ENCODE data around the gene POLR2L.

POLR2L gene

DNA sequence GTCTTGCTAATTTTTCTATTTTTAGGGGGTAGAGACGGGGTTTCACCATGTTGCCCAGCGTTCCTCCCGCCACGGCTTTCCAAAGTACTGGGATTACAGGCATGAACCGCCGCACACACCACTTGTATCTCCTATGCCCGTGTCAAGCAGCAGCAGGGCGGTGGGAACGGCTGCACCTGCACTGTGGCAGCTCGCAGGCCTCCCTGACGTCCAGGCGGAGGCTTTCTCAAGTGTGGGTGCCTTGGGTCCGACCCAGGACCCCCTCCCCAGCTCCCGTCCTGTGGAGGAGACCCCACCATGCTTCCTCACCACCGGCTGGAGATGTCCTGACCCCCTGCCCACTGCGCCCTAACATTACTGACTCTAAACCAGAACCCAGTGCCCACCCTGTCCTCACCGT, 26.1 kb upstream of the POLR2L start:
- DNase-seq = peak; percentile 57

DNA sequence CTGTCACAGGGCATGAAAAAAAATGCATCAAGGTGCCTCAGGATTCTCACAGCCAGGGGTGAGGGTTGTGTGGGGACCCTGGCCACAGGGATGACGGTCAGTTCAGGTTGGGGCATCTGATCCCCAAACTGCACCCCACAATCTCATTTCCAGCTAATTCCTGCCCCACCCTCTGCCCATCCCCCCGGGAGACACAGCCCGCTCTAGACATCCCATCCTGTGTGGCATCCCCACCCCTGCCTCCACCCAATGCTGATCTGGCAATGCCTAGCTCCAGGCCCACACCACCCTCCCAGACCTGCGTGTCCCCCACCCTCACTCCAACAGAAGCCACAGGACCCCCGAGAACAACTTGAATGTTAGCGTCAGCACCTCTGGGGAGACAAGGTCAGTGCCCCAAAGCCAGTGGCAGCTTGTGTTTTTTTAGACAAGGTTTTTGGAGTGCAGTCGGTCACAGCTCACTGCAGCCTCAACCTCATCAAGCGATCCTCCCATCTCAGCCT, 25.6 kb upstream of the POLR2L start:
- DNase-seq = no peak

DNA sequence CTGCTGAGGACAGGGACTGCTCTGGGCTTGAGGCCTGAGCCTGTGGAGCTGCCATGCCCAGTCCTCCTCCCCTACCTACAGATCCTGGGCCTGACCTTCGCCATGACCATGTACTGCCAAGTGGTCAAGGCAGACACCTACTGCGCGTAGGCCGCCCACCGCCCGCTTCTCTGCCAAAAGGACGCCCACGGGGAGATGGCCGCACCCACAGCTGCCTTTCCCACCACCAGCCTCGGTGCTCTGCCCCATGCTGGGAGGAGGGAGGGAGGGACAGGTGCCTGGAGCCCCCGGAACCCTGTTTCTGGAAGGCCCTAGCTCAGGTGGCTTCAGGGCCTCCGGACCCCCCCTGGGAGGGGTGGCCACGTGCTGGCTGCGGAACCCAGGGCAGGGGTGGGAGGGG, 24.2 kb upstream of the POLR2L start:
- no peak for DNase-seq

DNA sequence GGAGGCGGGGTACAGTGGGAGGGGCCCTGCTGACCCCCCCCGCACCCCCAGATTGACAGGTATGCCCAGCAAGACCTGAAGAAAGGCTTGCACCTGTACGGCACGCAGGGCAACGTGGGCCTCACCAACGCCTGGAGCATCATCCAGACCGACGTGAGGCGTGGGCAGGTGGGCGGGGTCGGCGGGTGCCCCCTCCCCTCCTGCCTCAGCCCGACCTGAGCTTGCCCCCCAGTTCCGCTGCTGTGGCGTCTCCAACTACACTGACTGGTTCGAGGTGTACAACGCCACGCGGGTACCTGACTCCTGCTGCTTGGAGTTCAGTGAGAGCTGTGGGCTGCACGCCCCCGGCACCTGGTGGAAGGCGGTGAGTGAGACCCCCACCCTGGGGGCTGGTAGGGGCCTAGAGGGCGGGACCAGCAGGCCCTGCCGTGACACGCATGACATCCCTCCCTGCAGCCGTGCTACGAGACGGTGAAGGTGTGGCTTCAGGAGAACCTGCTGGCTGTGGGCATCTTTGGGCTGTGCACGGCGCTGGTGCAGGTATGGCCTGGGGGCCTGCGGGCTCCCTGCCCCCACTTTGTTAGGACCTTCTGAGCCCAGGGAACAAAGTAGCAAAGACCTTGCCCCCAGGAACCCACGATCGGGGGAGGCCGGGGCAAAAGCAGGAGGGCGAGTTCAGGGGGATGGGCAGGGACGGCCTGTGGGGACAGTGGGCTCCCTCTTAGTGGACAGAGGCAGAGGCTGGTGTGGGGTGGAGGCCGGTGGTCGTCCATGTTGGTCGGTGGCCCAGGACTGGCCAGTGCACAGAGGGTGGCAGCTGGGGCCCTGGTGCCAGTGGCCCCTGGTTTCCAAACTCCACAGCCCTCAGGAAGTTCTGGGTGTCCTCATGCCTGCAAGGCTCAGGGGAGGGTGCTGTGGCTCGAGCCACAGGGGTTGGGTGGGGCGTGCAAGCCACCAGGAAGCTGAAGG, 23.4 kb upstream of the POLR2L start:
- DNase-seq = no peak

DNA sequence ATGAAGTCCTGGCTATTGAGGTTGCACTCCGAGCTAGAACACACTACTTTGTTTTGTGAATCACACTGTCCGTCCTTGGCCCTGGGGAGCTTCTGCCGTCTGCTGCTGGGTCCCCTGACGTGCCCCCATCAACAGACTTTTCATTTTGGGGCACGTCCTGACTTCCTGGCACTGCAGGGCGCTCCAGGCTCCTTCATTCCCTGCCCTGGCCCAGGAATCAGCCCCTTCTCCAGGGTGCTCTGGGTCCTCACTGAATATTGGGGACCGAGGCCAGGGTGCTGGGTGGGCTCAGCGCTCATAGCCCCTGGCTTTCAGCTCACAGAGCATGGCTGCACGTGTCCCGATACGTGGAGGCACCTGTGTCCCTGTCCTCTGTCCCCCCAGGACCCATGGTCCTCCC, 22.6 kb upstream of the POLR2L start:
- no peak for DNase-seq

DNA sequence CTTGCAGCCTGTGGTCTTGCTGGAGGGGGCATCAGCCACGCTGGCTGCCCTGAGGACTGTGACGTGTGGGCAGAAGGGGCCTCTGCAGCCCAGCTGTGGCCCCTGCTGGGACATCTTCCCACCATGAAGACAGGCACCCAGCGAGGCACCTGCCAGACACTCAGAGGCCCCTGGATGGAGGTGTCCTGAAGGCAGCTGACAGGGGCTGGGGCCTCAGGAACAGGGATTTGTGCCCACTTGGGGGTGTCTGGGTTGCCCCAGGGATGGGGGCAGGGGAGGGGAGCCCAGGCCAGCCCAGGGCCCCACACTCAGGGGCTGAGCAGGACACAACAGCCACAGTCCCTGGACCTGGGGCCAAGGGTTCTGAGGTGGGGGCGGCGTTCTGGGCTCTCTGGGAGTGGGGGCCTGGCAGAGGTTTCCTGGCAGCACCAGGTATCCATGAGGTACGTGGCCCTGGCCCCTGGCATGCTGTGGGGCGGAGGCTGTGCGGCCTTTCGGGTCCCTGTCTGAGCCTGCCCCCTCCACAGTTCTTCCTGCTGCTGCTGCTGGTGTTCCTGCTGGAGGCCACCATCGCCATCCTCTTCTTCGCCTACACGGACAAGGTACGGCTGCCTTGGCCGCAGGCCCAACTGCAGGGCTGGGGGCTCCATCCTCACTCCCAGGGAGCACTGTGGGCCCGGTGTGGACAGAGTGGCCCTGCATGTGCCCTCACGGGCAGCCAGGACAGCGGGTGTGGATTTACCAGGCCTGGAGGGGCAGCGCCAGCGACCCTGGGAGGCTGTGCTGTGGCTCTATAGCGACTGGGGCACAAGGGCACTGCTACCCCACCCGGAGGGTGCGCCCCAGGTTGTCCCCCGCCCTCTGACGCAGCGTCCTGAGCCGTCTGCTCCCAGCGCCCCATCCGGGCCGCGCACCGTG, 21.8 kb upstream of the POLR2L start:
- no peak for DNase-seq

DNA sequence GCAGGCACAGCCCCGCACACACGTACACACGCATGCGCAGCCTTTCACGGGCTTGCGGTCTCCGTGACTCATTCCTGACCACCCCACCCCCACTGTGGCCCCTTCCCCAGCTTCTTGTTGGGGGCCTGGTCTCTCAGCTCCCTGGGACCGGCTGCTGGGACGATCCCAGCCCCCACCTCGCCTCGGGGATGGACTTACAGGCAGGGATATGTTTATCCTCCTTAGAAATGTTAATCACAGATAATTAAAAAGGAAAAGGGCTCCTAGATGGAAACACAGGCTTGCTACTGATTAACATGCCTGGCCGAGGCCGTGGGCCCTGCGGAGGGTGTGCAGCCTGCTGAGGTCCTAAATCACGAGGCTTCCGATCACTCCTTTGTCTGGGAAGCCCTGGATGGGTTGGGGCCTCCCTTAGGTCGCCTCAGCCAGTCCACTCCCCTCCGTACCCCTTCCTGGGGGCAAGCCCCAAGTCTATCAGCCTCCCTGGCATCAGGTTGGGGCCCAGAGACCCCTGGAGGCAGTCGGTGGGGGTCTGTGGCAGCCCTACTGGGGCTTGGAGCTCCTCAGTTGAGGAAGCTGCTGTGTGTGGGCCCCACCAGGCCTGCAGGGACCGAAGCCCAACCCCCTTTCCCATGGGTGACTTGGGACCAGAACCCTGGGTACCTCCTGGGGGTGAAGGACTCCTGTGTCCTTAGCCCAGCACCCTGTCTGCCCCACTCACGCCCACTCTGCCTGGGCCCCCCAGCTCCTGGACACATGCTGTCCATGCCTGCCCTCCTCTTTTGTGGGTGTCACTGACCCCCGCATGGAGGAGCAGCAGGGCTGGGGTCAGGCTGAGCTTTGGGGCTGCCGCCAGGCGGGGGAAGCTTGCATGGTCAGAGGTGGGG, 20.9 kb upstream of the POLR2L start:
- DNase-seq = no peak

DNA sequence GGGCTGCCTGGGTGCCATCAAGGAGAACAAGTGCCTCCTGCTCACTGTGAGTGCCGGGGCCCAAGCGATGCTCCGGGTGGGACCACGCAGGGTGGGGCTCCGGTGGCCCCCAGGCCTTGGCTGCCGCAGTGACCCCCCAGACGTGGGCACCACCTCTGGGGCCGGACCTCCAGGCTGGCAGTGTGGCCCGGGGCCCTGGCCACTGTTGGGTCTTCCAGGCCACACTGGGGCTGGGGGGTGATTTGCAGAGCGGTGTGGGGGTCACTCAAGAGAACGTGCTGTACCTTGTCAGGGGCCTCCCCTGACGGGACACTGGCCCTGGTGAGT, 20.3 kb upstream of the POLR2L start:
- no peak for DNase-seq

DNA sequence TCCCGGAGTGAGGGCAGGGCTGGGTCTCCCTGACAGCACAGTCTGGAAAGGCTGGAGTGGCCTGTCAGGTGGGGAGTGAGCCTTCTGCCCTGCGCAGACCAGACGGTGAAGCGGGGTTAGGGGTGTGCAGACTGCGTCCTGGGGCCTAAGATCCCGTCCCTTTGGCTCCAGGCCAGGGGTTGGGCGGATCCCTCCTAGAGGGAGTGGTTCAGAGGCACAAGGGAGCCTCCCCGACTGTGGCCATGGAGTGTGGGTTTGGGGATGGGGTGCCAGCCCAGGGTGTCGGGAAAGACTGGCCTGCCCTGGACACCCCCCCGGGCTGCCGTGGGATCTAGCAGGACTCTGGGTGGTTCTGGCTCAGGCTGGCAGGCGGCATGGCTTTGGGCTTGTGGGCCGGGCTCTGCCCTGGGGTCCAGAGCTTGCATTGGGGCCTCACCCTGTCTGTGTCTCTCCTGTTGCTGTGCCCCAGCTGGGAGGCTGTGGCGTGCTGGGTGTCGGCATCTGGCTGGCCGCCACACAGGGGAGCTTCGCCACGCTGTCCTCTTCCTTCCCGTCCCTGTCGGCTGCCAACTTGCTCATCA, 19.8 kb upstream of the POLR2L start:
- DNase-seq = no peak

DNA sequence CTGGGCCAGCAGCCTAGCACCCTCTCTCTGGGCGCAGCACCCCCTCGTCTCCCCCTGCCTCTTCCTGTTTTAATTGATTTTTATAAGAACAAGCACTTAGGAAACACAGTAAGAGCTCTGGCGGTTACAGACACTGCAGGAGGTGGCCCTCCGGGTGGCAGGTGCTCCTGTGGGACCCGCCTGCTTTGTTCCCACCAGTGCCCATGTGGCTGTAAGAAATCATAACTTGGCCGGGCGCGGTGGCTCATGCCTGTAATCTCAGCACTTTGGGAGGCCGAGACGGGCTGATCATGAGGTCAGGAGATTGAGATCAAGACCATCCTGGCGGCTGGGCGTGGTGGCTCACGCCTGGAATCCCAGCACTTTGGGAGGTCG, 18.8 kb upstream of the POLR2L start:
- DNase-seq = no peak

DNA sequence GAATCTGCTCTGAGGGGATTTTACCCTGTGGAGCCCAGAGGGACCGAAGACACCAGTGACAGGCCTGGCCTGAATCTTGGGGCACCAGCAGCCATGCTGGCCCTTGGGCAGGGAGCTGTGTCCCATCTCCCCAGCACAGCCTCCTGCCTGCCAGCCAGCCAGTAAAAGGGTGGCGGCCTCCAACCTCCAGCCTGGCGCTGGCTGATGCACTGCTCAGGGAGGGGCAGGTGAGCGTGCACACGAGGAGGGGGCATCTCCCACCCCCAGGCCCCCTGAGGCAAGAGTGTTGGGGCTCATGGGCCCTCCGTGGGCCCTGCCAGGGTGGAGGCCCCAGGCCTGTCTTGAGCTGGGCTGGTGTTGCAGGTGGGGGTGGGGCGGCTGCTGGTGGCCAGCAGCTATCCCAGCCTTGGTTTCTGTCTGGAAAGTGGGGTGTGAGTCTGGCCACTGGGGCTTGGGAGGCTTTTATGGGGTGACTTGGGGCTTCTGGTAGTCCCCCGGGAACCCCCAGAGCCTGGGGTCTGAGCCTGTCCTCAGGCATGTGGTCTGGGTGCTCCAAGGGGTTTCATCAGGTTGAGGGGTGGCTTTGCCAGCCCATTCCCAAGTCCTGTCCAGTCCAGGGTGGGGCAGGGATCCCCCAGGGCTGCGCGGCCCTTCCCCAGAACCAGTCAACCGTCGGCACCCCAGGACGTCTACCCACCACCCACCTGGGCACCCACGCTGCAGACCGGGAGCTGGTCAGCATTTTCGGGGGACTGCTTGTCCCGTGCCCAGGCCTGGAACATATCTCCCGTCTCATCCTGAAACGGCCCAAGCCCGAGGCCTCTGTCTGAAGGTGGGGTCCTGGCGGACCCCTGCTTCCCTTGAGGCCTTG, 18.1 kb upstream of the POLR2L start:
- no peak for DNase-seq

DNA sequence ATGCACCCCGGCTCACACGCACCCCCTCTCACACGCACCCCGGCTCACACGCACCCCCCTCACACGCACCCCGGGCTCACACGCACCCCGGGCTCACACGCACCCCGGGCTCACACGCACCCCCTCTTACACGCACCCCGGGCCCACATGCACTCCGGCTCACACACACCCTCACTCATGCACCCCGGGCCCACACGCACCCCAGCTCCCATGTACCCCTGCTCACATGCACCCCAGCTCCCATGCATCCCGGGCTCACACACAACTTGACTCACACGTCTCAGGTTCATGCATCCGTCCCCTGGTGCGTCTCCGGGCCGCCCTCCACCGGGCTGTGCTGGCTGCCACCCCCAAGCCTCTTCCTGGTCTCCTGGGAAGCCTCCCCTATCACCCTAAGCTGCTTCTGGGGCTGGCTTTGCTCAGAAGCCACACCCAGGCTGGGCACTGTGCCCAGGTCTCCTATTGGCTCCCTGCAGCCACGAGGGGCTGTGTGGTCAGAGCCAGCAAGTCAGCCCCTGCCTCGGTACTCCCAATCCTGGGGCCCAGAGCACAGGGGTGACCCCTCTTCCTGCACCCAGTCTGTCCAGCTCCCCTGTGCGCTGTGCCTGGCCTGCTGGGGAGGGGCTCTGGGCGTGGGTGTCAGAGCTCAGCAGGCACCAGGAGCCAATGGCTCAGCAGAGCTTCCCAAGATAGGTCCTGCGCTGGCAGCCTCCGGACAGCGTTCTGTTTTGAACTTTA, 17.2 kb upstream of the POLR2L start:
- DNase-seq = peak; percentile 75

DNA sequence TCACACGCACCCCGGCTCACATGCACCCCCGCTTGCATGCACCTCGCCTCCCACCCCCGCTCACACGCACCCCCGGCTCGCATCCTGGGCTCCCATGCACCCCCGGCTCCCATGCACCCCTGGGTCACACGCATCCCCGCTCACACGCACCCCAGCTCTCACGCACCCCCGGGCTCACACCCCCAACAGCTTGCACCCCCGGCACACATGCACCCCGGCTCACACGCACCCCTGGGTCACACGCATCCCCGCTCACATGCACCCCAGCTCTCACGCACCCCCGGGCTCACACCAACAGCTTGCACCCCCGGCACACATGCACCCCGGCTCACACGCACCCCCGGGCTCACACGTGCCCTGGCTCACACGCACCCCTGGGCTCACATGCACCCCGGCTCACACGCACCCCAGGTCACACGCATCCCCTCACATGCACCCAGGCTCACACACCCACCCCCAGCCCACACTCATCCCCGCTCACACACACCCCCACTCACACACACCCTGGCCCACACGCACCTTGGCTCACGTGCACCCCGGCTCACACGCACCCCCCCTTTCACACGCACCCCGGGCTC, 16.5 kb upstream of the POLR2L start:
- DNase-seq = no peak

DNA sequence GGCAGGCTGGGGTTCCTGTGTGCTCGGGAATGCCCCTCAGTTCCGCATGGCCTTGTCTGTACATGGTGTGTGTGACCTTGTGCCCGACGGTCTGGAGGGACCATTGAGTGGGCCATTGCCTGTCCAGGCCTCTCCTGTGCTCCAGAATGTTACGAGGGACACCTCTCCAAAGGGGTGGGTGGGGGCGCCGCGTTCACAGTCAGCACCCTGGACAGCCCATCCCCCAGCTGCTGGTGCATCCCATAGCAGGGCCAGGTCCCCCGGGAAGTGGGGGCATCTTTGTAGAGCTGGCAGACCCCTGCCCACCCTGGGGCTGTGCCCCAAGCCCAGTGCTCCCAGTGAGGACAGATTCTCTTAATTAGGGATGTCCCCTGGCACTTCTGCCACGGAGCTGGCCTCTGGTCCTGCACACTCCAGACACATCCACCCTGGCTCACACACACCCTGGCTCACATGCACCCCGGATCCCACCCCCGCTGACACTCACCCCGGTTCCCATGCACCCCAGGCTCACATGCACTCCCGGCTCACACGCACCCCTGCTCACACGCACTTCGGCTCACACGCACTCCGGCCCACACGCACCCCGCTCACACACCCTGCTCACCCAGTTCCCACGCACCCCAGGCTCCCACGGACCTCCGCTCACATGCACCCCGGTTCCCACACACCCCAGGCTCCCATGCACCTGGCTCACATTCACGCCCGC, 15.9 kb upstream of the POLR2L start:
- no peak for DNase-seq

DNA sequence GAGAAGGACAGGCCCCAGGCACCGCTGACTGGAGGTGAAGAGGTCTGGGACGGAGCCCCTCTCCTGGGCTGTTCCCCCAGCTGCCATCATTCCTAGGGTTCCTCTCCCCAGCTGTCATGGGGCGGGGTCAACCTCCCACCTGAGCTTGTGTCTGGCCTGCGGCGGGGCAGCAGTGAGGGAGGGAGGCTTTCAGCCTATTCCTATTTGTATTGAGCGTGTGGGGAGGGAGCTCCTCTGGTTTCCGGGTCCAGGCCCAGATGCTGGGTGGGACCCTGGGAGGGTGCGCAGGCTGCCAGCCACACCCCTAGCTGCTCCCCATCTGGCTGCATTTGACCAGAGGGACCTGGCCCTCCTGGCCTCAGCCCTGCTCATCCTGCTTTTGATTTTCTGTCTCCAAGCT, 14.1 kb upstream of the POLR2L start:
- no peak for DNase-seq

DNA sequence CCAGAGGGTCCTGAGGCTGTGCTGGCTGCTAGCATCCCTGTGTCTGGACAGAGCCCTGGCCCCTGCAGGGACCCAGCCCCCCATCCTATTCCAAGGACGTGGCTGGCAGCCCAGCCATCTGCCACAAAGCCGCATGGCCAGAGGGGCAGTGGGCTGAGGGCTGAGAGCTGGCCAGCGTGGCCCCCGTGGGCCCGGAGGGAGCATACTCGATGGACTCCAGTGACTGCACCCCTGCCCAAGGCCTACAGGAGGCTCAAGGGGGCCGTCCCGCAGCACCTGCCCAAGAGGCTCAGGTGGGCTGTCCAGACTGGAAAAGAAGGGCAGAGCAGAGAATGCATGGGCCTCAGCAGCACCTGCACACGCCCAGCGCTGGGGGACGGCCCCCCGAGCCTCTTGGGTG, 13.5 kb upstream of the POLR2L start:
- no peak for DNase-seq

DNA sequence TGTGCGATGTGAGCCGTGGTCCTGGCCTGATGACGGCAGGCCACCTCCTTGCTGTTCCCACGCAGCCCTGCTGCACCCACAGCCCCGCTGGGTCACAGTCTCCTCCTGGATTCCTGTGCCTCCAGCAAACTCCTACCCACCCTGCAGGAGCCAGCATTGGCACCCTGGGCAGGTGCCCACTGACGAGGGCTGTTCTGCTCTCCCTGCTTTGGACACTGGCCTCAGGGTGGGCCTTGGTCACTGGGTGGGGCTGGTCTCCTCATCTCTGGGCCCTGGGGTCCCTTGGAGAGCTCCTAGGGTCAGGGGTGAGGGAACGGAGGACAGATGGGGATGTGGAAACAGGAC, 13.0 kb upstream of the POLR2L start:
- DNase-seq = no peak

DNA sequence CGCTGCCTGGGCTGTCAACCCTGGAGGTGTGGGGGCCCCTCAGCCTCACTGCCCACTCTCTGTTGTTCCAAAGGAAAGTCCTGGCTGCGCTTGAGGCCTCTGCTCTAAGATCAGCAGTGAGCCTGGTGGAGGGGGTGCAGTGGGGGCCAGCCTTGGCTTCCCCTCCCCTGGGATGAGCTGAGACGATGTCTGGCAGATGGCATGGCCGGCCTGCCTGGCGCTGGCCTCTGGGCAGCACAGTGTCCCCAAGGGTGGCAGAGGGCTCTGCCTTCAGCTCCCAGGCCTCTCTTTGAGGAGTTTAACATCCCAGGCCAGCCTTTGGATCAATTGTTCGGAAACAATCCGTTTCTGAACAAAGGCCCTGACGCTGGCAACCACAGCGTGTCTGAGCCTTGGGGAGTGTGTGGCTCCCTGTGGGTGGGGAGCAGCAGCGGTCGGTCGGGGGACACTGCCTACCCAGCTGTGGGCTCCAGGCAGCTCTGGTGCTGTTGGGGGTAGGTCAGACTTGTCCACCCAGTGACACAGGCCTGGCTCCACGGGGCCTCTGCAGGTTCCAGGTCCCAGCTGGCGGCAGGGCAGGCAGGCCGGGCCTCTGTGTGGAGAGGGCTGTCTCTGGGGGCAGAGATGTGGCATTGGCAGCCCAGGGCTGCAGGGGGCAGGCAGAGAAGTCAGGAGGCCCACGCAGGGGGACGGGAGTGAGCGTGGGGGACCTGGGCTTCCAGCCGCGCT, 12.4 kb upstream of the POLR2L start:
- DNase-seq = no peak

All from DMS53 (cell line).